GM12865 (cell line): Measurements from ENCODE around the gene TSHZ2.

ENCODE experiments used
- DNase-seq: peaks from one replicate; pipeline ENCODE4 v3.0.0; 2010; ENCODE audit warnings: low read depth
- H3K4me3 ChIP-seq: 2 replicates; pipeline ENCODE4 v1.5.1; 2011; ENCODE audit warnings: mild to moderate bottlenecking, low read depth, low read length, control low read depth
- CTCF ChIP-seq: IDR thresholded peaks from 2 replicates; pipeline ENCODE4 v1.5.1; 2011; ENCODE audit warnings: low read length, control low read depth, low read depth, inconsistent platforms; ENCODE audit not compliant: insufficient read depth; ENCODE audit errors: missing control alignments

TSHZ2 gene

DNA sequence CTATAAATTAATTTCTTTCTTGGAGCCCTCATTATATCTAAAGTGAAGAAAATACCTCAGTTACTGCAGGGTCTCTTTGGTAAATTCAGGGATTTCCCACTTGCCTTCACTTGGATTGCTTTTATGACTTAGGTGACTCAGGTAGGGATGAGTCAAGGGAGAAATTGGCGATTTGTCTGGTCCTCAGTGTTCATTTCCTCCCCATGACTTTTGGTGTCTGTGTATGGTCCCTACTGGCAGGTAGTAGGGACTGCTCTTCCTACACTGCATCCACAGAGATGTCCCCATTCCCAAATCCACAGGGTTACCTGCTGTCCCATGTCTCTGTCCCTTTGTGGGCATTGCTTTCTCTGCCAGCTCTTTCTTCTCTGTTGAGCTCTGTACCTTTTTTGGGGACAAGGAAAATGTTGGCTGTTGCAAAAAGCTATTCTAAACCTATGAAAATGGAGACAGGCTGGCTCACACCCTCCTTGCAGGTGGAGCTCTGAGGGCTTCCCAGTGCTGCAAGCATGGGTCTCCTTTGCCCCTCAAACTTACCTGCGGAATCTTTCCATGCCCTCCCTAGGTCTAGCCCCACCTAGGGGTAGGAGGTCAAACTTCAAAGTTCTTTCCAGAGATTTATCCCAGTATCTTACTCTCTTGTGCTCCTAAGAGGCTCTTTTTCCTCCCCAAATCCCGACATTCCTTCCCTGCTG lies 409.6 kb downstream of the TSHZ2 start:
- TF ChIP-seq CTCF: no peak
- H3K4me3 ChIP-seq: no peak overlapping the region
- DNase-seq: no peak

DNA sequence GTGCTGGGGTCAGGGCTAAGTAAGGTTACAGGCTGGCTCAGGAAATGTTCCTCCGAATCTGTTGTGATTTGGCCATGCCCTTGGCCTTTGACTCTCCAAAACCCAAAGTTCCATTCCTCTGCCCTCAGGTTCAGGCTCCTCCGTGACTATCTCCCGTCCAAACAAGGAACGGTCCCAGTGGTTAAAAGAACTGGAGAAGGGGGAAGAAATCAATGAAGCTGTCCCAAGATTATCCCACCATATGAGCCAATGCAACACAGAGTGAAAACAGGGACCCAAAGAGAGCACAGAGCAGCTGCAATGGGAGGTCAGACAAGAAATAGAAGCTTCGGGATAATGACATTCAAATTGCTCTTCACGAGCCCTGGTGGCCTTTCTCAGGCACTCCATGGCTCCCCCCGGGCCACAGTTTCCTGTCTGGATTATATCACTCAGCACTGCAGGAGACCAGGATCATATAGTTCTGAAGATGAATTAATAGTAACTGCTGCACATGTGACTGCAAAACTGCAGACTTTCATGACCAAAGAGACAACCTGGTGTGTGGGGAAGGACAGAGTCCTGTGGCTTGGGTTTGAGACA lies 410.2 kb downstream of the TSHZ2 start:
- DNase-seq: no peak
- no peak overlapping the region for H3K4me3 ChIP-seq
- TF ChIP-seq CTCF: no peak

DNA sequence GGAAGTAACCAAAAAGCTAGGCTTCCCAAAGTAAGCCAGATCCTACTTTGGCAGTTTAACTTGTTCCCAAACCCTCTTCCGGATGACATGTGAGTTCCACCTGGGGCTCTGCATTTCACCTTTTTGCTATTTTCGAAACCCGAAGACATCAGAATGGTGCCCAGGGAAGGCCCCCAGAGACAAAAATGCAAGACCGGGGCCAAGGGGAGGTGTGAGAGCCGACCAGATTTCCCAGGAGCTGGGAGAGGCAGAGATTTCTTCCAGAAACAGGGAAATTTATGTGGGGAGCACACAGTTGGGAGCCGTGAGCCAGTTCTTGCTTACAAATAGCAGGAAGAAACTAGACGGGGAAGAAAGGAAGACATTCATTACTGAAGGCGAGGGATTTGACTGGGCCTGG lies 411.8 kb downstream of the TSHZ2 start:
- H3K4me3 ChIP-seq: no peak overlapping the region
- TF ChIP-seq CTCF: no peak
- DNase-seq: no peak

GRCh38 chr20:53384392-53384791 lies 412.2 kb downstream of the TSHZ2 start:
- no peak overlapping the region for H3K4me3 ChIP-seq
- no peak for TF ChIP-seq CTCF
- DNase-seq: no peak

- no peak for TF ChIP-seq CTCF
- DNase-seq: no peak
- H3K4me3 ChIP-seq: no peak overlapping the region
Observed at GRCh38 chr20:53385941-53386767, 414.0 kb downstream of the TSHZ2 start.

DNA sequence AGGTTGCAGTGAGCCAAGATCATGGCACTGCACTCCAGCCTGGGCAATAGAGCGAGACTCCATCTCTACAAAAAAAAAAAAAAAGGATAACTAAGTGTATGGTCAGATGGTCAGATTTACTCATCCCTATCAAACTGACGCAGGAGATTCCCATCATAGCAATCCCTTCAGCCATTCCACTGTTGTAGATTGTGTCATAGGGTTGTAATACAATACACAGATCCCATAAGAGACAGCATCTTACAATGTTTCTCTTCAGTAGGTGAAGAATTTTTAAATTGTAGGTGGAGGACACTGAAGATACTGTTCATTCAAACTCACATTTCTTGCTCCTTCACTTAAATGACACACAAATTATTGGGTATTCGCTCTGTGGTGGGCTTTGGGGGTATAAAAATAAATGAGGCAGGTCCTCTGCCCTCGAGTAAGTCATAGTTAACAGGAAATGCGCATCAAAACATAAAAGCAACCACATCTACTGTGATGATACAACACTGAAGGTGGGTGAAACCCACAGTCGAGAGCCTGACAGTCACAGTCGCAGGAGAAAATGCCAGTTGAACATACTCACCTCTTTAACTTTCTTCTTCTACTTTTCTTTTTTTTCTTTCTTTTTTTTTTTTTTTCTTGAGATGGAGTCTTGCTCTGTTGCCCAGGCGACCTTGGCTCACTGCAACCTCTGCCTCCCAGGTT lies 416.0 kb downstream of the TSHZ2 start:
- no peak for DNase-seq
- no peak overlapping the region for H3K4me3 ChIP-seq
- no peak for TF ChIP-seq CTCF
